Measurements from ENCODE around the gene BLOC1S4. TPM values are rescaled to one million over a fixed set of nuclear protein-coding genes. Genes with fewer than 3 reads are reported as not detected.
"Not testable (repeated sequence)": the region's sequence is repeated elsewhere in the genome, so short reads cannot be mapped to it uniquely, and the experiment has no call there.

Gene BLOC1S4
- 15.4 and 18.9 TPM in 2 replicates for total RNA-seq (2014; rRNA removed; shearing (Covaris generic))

GRCh38 chr4:6716018-6716911 is at the start of gene BLOC1S4:
Gene BLOC1S4, plus strand, starts transcription at chr4:6716174. Its CDS starts 36 bp downstream, at chr4:6716210.
- peak; percentile 82 for DNase-seq (ENCODE audit: low read depth)

GRCh38 chr4:6668391-6668790 is 47.6 kb upstream of the BLOC1S4 start:
- peak; percentile 85 for DNase-seq (ENCODE audit: low read depth)

GRCh38 chr4:6671648-6672047 is 44.3 kb upstream of the BLOC1S4 start:
- DNase-seq (ENCODE audit: low read depth), result no peak

- DNase-seq (ENCODE audit: low read depth), result no peak
Measured at GRCh38 chr4:6672131-6672530, 43.8 kb upstream of the BLOC1S4 start.

GRCh38 chr4:6672541-6673190 is 43.3 kb upstream of the BLOC1S4 start:
- not testable (repeated sequence) for DNase-seq (ENCODE audit: low read depth)

GRCh38 chr4:6673191-6673659 is 42.7 kb upstream of the BLOC1S4 start:
- DNase-seq (ENCODE audit: low read depth), result peak; percentile 39

- DNase-seq (ENCODE audit: low read depth), result peak; percentile 90
Measured at GRCh38 chr4:6673660-6674499, 42.1 kb upstream of the BLOC1S4 start.

GRCh38 chr4:6674500-6675149 is 41.3 kb upstream of the BLOC1S4 start:
- peak; percentile 61 for DNase-seq (ENCODE audit: low read depth)

GRCh38 chr4:6676722-6677558 is 39.0 kb upstream of the BLOC1S4 start:
- DNase-seq (ENCODE audit: low read depth), result no peak

- DNase-seq (ENCODE audit: low read depth), result no peak
Measured at GRCh38 chr4:6680372-6681034, 35.5 kb upstream of the BLOC1S4 start.

- DNase-seq (ENCODE audit: low read depth), result no peak
Measured at GRCh38 chr4:6681191-6681590, 34.8 kb upstream of the BLOC1S4 start.

- no peak for DNase-seq (ENCODE audit: low read depth)
Measured at GRCh38 chr4:6682862-6683590, 32.9 kb upstream of the BLOC1S4 start.

GRCh38 chr4:6684656-6685055 is 31.3 kb upstream of the BLOC1S4 start:
- DNase-seq (ENCODE audit: low read depth), result no peak

- DNase-seq (ENCODE audit: low read depth), result no peak
Measured at GRCh38 chr4:6686104-6686787, 29.7 kb upstream of the BLOC1S4 start.

GRCh38 chr4:6687947-6688878 is 27.8 kb upstream of the BLOC1S4 start:
- DNase-seq (ENCODE audit: low read depth), result no peak

GRCh38 chr4:6688879-6689505 is 27.0 kb upstream of the BLOC1S4 start:
- DNase-seq (ENCODE audit: low read depth), result peak; percentile 97

- no peak for DNase-seq (ENCODE audit: low read depth)
Measured at GRCh38 chr4:6689506-6689960, 26.4 kb upstream of the BLOC1S4 start.

All from M059J (cell line).